ENCODE results near the gene TCF4.

TCF4 gene

GRCh38 chr18:55354795-55355194 lies 233.2 kb downstream of the TCF4 start:
- DNase-seq (ENCODE audit: low read depth in 2 of 2, low spot score in 1 of 2) = no peak

GRCh38 chr18:55353806-55354205 lies 234.2 kb downstream of the TCF4 start:
- DNase-seq (ENCODE audit: low read depth in 2 of 2, low spot score in 1 of 2) = no peak

GRCh38 chr18:55353391-55353790 lies 234.6 kb downstream of the TCF4 start:
- DNase-seq (ENCODE audit: low read depth in 2 of 2, low spot score in 1 of 2) = no peak

GRCh38 chr18:55351980-55352714 lies 235.8 kb downstream of the TCF4 start:
- DNase-seq (ENCODE audit: low read depth in 2 of 2, low spot score in 1 of 2) = no peak

GRCh38 chr18:55351241-55351691 lies 236.7 kb downstream of the TCF4 start:
- no peak for DNase-seq (ENCODE audit: low read depth in 2 of 2, low spot score in 1 of 2)

- no peak for DNase-seq (ENCODE audit: low read depth in 2 of 2, low spot score in 1 of 2)
Measured at GRCh38 chr18:55349685-55350084, 238.3 kb downstream of the TCF4 start.

GRCh38 chr18:55346961-55347740 lies 240.8 kb downstream of the TCF4 start:
- no peak for DNase-seq (ENCODE audit: low read depth in 2 of 2, low spot score in 1 of 2)

- no peak for DNase-seq (ENCODE audit: low read depth in 2 of 2, low spot score in 1 of 2)
Measured at GRCh38 chr18:55346387-55346786, 241.6 kb downstream of the TCF4 start.

- no peak for DNase-seq (ENCODE audit: low read depth in 2 of 2, low spot score in 1 of 2)
Measured at GRCh38 chr18:55345103-55345950, 242.7 kb downstream of the TCF4 start.

- no peak for DNase-seq (ENCODE audit: low read depth in 2 of 2, low spot score in 1 of 2)
Measured at GRCh38 chr18:55343396-55344073, 244.5 kb downstream of the TCF4 start.

GRCh38 chr18:55340998-55341397 lies 247.0 kb downstream of the TCF4 start:
- DNase-seq (ENCODE audit: low read depth in 2 of 2, low spot score in 1 of 2) = no peak

- no peak for DNase-seq (ENCODE audit: low read depth in 2 of 2, low spot score in 1 of 2)
Measured at GRCh38 chr18:55339990-55340389, 248.0 kb downstream of the TCF4 start.

- no peak for DNase-seq (ENCODE audit: low read depth in 2 of 2, low spot score in 1 of 2)
Measured at GRCh38 chr18:55338978-55339650, 248.9 kb downstream of the TCF4 start.

GRCh38 chr18:55337908-55338521 lies 250.0 kb downstream of the TCF4 start:
- DNase-seq (ENCODE audit: low read depth in 2 of 2, low spot score in 1 of 2) = no peak

- DNase-seq (ENCODE audit: low read depth in 2 of 2, low spot score in 1 of 2) = no peak
Measured at GRCh38 chr18:55337138-55337537, 250.9 kb downstream of the TCF4 start.

GRCh38 chr18:55336438-55337100 lies 251.4 kb downstream of the TCF4 start:
- DNase-seq (ENCODE audit: low read depth in 2 of 2, low spot score in 1 of 2) = no peak

- DNase-seq (ENCODE audit: low read depth in 2 of 2, low spot score in 1 of 2) = no peak
Measured at GRCh38 chr18:55334875-55335274, 253.1 kb downstream of the TCF4 start.

- no peak for DNase-seq (ENCODE audit: low read depth in 2 of 2, low spot score in 1 of 2)
Measured at GRCh38 chr18:55331301-55331700, 256.7 kb downstream of the TCF4 start.

- no peak for DNase-seq (ENCODE audit: low read depth in 2 of 2, low spot score in 1 of 2)
Measured at GRCh38 chr18:55328301-55328700, 259.7 kb downstream of the TCF4 start.

Measured in stimulated activated CD8-positive, alpha-beta memory T cell treated with anti-CD3 and anti-CD28 coated beads, Interleukin-4, amount 100 ng/mL, for 4 hours (primary cell).